Fibroblast of mammary gland (primary cell): Measurements from ENCODE around the gene ALG12.
A peak's percentile ranks its signal among the peaks of the same experiment; 100 is the strongest.
"Not testable (repeated sequence)": the region's sequence is repeated elsewhere in the genome, so short reads cannot be mapped to it uniquely, and the experiment has no call there.

Experiments used
- DNase-seq: peaks from one replicate; pipeline ENCODE4 v3.0.0-alpha.2; 2010; ENCODE audit warnings: low read depth
- H3K4me3 ChIP-seq: 2 replicates; pipeline ENCODE4 v1.5.1; 2011; ENCODE audit warnings: low read depth, mild to moderate bottlenecking, low read length, moderate library complexity; ENCODE audit not compliant: control insufficient read depth
- CTCF ChIP-seq: conservative IDR thresholded peaks from 2 replicates; pipeline ENCODE4 v1.5.1; 2011; ENCODE audit warnings: low read depth, low read length, inconsistent platforms; ENCODE audit not compliant: control insufficient read depth, insufficient read depth

ALG12 gene

DNA sequence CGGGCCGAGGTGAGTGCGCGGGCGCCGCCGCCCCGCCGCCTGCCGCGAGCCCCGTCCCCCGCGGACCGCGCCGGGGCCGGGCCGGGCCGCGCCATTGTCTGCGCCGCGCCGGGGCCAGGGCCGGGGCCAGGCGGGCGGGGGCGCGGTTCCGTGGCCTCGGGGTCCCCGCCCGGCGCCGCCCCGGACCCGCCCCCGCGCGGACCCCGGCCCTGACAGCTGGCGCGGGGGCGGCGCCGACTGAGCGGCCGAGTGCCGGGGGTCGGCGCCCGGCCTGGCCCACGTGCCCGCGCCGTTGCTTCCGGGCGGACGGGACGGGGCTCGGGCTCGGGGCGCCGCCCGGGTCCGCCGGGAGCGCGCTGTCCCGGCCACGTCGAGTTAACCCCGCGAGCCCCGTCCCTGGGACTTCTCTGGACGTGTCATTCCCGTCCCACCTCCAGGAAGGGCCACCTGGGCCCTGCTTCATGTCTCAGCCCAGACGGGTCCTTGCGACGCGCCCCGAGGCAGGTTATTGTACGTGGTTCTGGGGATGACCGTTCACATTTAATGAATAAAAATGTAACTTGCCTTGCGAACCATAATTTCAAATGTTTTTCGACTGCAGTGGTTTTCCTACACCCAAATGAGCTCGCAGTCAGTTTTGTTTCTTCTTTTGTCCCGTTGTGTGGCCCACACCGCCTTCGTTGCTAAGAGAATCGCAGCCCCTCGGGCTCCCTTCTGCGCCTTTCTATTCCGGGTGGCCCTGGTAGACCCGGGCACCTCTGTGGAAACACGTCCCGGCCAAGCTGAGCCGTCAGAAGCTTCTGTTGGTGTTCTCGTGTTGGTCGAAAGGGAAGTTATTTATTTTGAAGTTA, 64.0 kb downstream of the ALG12 start:
- no peak for DNase-seq
- TF ChIP-seq CTCF, result no peak
- H3K4me3 ChIP-seq, result peak overlapping the region; percentile 68

DNA sequence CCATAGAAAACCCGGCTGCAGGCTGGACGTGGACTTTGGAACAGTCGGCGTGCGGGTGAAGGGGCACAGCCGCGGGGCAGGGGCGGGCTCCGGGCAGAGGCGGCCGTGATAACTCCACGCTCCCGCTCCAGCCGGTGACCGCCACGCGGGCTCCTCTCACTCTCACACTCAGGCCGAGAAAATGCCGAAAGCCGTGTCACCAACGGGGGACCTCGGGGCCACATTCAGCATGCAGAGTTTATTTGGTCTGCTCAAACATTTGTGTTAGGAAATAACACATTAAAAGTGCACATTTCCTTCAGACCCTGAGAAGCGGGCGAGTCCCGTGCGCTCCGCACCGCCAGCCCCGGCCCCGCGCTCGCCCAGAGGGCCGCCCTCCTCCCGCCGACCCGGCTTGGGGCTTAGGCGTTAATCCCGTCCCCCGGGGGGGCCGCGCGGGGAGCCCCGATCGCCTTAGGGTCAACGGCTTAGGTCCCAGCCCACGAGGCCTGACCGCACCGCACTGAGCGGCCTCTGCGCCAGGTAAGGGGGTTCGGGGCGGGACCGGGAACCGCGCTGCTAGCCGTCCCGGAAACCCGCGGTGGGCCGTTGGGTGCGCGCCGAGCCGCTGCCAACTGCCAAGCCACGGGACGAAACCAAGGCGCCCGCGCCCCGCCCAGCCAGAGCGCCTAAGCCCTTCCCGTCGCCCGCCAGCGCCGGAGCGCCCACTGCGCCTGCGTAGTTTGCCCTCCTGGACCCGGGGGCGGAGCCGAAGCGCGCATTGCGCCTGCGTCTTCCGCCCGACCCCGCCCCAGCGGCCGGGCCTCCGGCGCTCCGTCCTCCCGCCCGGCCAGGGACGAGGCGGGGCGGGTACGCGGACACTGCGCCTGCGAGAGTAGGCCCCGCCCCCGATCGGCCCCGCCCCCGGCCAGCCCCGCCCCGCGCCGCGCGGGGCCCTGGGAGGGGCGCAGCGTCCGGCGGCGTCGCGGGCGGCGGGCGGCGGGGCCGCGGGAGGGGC, 65.0 kb downstream of the ALG12 start, which contains the start of gene ZBED4:
ZBED4 (plus strand) TSS at position 947 of the 997 bp plus-strand sequence. CDS start 29,819 bp downstream, outside the sequence.
- DNase-seq, result peak; percentile 94
- H3K4me3 ChIP-seq, result peak within 1 kb of the TSS; percentile 68
- TF ChIP-seq CTCF, result no peak

DNA sequence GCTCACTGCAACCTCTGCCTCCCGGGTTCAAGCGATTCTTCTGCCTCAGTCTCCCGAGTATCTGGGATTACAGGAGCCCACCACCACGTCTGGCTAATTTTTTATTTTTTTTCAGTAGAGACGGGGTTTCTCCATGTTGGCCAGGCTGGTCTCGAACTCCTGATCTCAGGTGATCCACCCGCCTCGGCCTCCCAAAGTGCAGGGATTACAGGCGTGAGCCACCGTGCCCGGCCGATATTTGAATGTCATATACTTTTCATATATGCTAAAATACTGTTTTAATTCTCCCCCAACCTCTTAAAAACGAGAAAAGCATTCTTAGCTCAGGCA, 65.7 kb downstream of the ALG12 start:
- not testable (repeated sequence) for DNase-seq
- peak overlapping the region; percentile 56 for H3K4me3 ChIP-seq

DNA sequence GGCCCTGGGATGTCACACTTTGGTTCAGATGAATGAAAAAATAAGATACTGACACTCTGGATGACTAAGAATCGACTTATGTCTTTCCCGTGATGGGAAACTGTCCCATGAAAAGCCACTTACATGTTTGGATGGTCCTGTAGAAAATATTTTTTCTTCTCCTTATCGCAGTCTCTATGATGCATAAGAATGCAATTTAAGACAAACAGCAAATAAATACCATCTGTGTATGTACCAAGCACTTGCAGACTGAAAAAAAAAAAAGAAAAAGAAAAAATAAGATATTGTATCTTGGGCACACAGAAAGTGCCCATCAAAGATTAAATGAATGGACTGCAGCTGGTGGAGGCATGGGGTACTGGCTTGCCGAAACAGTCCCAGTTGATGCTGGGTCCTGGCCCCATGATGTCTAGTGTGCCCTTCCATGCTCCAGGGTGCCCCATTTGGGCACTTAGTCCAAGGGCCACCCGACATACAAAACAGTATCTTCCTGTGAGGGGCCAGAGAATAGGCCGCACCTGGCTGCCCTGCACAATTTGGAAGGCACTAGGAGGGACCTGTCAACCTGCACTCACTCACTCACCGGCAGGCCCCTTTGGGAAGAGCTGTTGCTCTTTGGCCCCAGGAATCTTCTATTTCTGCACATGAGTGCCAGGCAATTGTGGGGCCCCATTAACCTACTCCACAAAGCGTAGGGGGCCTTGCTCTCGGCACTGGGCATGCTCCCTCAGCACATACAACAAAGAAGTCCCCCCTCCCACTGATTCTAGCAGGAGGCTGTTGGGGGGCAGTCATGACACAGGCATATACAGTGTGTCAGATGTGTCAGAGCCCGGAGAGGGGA, 67.1 kb downstream of the ALG12 start:
- no peak for TF ChIP-seq CTCF
- no peak overlapping the region for H3K4me3 ChIP-seq
- DNase-seq, result no peak
